GM12864 (cell line): ENCODE results near the gene PCGF1.

ENCODE experiments used
- DNase-seq: peaks from one replicate; pipeline ENCODE4 v3.0.0-alpha.2; 2011; ENCODE audit warnings: low read depth
- H3K4me3 ChIP-seq: 2 replicates; pipeline ENCODE4 v1.5.1; 2011; ENCODE audit warnings: mild to moderate bottlenecking, low read depth, low read length, control low read depth
- CTCF ChIP-seq: IDR thresholded peaks from 2 replicates; pipeline ENCODE4 v1.5.1; 2011; ENCODE audit warnings: low read depth, mild to moderate bottlenecking, moderate library complexity, low read length, control low read depth, inconsistent platforms; ENCODE audit errors: missing control alignments

Gene PCGF1

GRCh38 chr2:74530239-74531187 is 23.0 kb upstream of the PCGF1 start:
- H3K4me3 ChIP-seq: peak overlapping the region; percentile 99
- no peak for DNase-seq
- no peak for TF ChIP-seq CTCF

- H3K4me3 ChIP-seq: peak within 1 kb of the TSS; percentile 99
- DNase-seq: peak; percentile 94
- TF ChIP-seq CTCF: no peak
Measured at GRCh38 chr2:74529357-74530238, 22.1 kb upstream of the PCGF1 start, which contains the start of the genes AUP1 and HTRA2. TSS of gene AUP1 (minus strand) at chr2:74529706. CDS start at chr2:74529629, 77 bp downstream. TSS of gene HTRA2 (plus strand) at chr2:74529933. CDS start at chr2:74530007, 74 bp downstream.

- DNase-seq: no peak
- no peak for TF ChIP-seq CTCF
- H3K4me3 ChIP-seq: peak overlapping the region; percentile 99
Measured at GRCh38 chr2:74528600-74529356, 21.3 kb upstream of the PCGF1 start.

GRCh38 chr2:74527741-74528140 is 20.2 kb upstream of the PCGF1 start:
- DNase-seq: no peak

GRCh38 chr2:74526649-74527230 is 19.2 kb upstream of the PCGF1 start:
- no peak overlapping the region for H3K4me3 ChIP-seq
- TF ChIP-seq CTCF: no peak

More at GRCh38 chr2:74527741-74528140, 20.2 kb upstream of the PCGF1 start:
- H3K4me3 ChIP-seq: peak overlapping the region; percentile 99; the same call in 1 of the 2 replicates
- no peak for TF ChIP-seq CTCF

More at GRCh38 chr2:74526649-74527230, 19.2 kb upstream of the PCGF1 start:
- no peak for DNase-seq
